BJ (cell line): ENCODE data around the gene ARPC5L. TPM values are rescaled to one million over a fixed set of nuclear protein-coding genes. Genes with fewer than 3 reads are reported as not detected.
"Not testable (repeated sequence)": the region's sequence is repeated elsewhere in the genome, so short reads cannot be mapped to it uniquely, and the experiment has no call there.

ENCODE experiments used
- CTCF ChIA-PET: fragments of 350-600 bp; formaldehyde crosslinking; extraction: SDS; loops from one replicate; lab custom pipeline; 2021; ENCODE audit warnings: antibody characterized with exemption, inconsistent platforms; lab: Yijun Ruan, JAX
- POLR2A ChIA-PET: fragments of 300-600 bp; sonication (Branson Sonifier 250); formaldehyde crosslinking; extraction: SDS; loops from one replicate; lab custom pipeline; 2021; ENCODE audit warnings: antibody characterized with exemption; lab: Charles Lee
- DNase-seq: peaks from one replicate; pipeline ENCODE4 v3.0.0-alpha.2; 2011; ENCODE audit warnings: low read depth
- H3K27me3 ChIP-seq: 2 replicates; pipeline ENCODE4 v1.6.0; 2011; ENCODE audit warnings: low read length; ENCODE audit not compliant: control insufficient read depth, insufficient read depth
- H3K36me3 ChIP-seq: 2 replicates; pipeline ENCODE4 v1.5.1; 2011; ENCODE audit warnings: low read length; ENCODE audit not compliant: control insufficient read depth, insufficient read depth
- H3K4me3 ChIP-seq: 2 replicates; pipeline ENCODE4 v1.5.1; 2011; ENCODE audit warnings: low read depth, mild to moderate bottlenecking, control low read depth, low read length
- CTCF ChIP-seq: IDR thresholded peaks from 2 replicates; pipeline ENCODE4 v1.5.1; 2011; ENCODE audit warnings: low read depth, mild to moderate bottlenecking, control low read depth, inconsistent platforms, low read length, moderate library complexity; ENCODE audit not compliant: insufficient read depth
- polyA plus RNA-seq: library from polyadenylated mRNA; depleted of rRNA; stranded (reverse); fragments of >200 nt; gene quantifications from 2 replicates; pipeline ENCODE4 v1.2.3, GENCODE V29; 2011

ARPC5L gene
- polyA plus RNA-seq, 1 experiment, result 34.0 TPM

- no peaks in the 10 kb centered on the region for H3K36me3 ChIP-seq
- DNase-seq, result no peak
- POLR2A ChIA-PET, result no interaction called here
- CTCF ChIA-PET, result interaction anchor here (0.7 to 36.1 kb wide), 5 partner anchors 19 to 110 kb away, joined by 3 to 1161 read pairs (median 3); partner anchors contain the start of genes NR6A1, OLFML2A and WDR38
- TF ChIP-seq CTCF, result no peak
- no peaks in the 10 kb centered on the region for H3K27me3 ChIP-seq
- H3K4me3 ChIP-seq, result no peak overlapping the region
These were observed 27.3 kb upstream of the ARPC5L start for GRCh38 chr9:124834591-124834990.

- no peak for DNase-seq
- Histone ChIP-seq H3K36me3 (no peaks in the 10 kb centered on the region), H3K27me3 (no peaks in the 10 kb centered on the region), H3K4me3 (no peak overlapping the region)
- ChIA-PET CTCF (interaction anchor here (0.7 to 36.1 kb wide), 5 partner anchors 18 to 111 kb away, joined by 3 to 1161 read pairs (median 3); partner anchors contain the start of genes NR6A1, OLFML2A and WDR38), POLR2A (no interaction called here)
- TF ChIP-seq CTCF, result no peak
These were observed 26.8 kb upstream of the ARPC5L start for GRCh38 chr9:124835026-124835557.

GRCh38 chr9:124838132-124838531, 23.8 kb upstream of the ARPC5L start:
- DNase-seq, H3K4me3 ChIP-seq, H3K36me3 ChIP-seq, H3K27me3 ChIP-seq, POLR2A ChIA-PET: not testable (repeated sequence)
- CTCF ChIA-PET, result interaction anchor here (1.5 to 36.1 kb wide), 3 partner anchors 9 to 62 kb away, joined by 4 to 1161 read pairs (median 236); partner anchors contain the start of genes NR6A1, OLFML2A and WDR38

GRCh38 chr9:124838567-124839275, 23.2 kb upstream of the ARPC5L start:
- POLR2A ChIA-PET, H3K4me3 ChIP-seq, H3K27me3 ChIP-seq, H3K36me3 ChIP-seq, DNase-seq: not testable (repeated sequence)
- CTCF ChIA-PET, result interaction anchor here (1.5 to 36.1 kb wide), 5 partner anchors 7 to 63 kb away, joined by 3 to 1161 read pairs (median 18); partner anchors contain the start of genes NR6A1, OLFML2A and WDR38

GRCh38 chr9:124839612-124840299, 22.2 kb upstream of the ARPC5L start:
- DNase-seq, result no peak
- Histone ChIP-seq H3K4me3 (no peak overlapping the region), H3K27me3 (no peaks in the 10 kb centered on the region), H3K36me3 (no peaks in the 10 kb centered on the region)
- POLR2A ChIA-PET, result no interaction called here
- CTCF ChIA-PET, result interaction anchor here (0.5 to 36.1 kb wide), 16 partner anchors 8 to 226 kb away, joined by 3 to 1161 read pairs (median 4); partner anchors contain the start of genes NR6A1, OLFML2A, RPL35 and WDR38
- peak; percentile 62 for TF ChIP-seq CTCF

GRCh38 chr9:124840300-124840833, 21.6 kb upstream of the ARPC5L start:
- no peaks in the 10 kb centered on the region for H3K36me3 ChIP-seq
- no peak overlapping the region for H3K4me3 ChIP-seq
- no peak for DNase-seq
- no peaks in the 10 kb centered on the region for H3K27me3 ChIP-seq
- CTCF ChIA-PET, result interaction anchor here (0.7 to 36.1 kb wide), 14 partner anchors 9 to 87 kb away, joined by 3 to 1161 read pairs (median 4); partner anchors contain the start of genes NR6A1, OLFML2A, RPL35 and WDR38
- POLR2A ChIA-PET, result no interaction called here
- TF ChIP-seq CTCF, result peak; percentile 30
